Gastroesophageal sphincter (tissue), 4 donors: Measurements from ENCODE around the gene SMDT1. TPM values are rescaled to one million over a fixed set of nuclear protein-coding genes. Genes with fewer than 3 reads are reported as not detected.
"Not testable (repeated sequence)": the region's sequence is repeated elsewhere in the genome, so short reads cannot be mapped to it uniquely, and the experiment has no call there.

Source experiments
- ATAC-seq: fragments of 150-250 bp; one replicate; pipeline ENCODE4 v1.9.1; 2016; ENCODE audit warnings: mild to moderate bottlenecking, moderate library complexity
- H3K27ac ChIP-seq, 4 donors: fragments of 200-600 bp; sonication (generic) in 3 of 4; 1 replicate in 3 of 4; 2 replicates in 1 of 4; pipeline ENCODE4 v1.5.1; 2016 to 2019
- H3K27me3 ChIP-seq: fragments of 200-600 bp; sonication (generic); one replicate; pipeline ENCODE4 v1.5.1; 2019
- H3K36me3 ChIP-seq, 2 donors: fragments of 200-600 bp; sonication (generic); one replicate each; pipeline ENCODE4 v1.5.1; 2019; ENCODE audit warnings: control low read depth in 1 of 2
- H3K4me1 ChIP-seq, 3 donors: fragments of 200-600 bp; sonication (generic); 1 replicate in 2 of 3; 2 replicates in 1 of 3; pipeline ENCODE4 v1.5.1; 2016 to 2019; ENCODE audit warnings: control low read depth in 2 of 3
- H3K4me3 ChIP-seq, 2 donors: fragments of 200-600 bp; sonication (generic); one replicate each; pipeline ENCODE4 v1.5.1; 2019; ENCODE audit warnings: mild to moderate bottlenecking in 1 of 2, moderate library complexity in 1 of 2
- H3K9me3 ChIP-seq, 3 donors: fragments of 200-600 bp; sonication (generic); one replicate each; pipeline ENCODE4 v1.5.1; 2017 to 2019; ENCODE audit warnings: control low read depth in 2 of 3
- EP300 ChIP-seq: sonication (generic); formaldehyde crosslinking; IDR thresholded peaks from one replicate; pipeline ENCODE4 v1.6.1; 2017; ENCODE audit warnings: antibody characterized with exemption, mild to moderate bottlenecking
- POLR2A ChIP-seq, 2 donors: fragments of 450-650 bp; IDR thresholded peaks; one replicate each; pipeline ENCODE4 v1.6.1; 2017; ENCODE audit warnings: antibody characterized with exemption in 2 of 2, mild to moderate bottlenecking in 2 of 2, moderate library complexity in 1 of 2
- POLR2AphosphoS5 ChIP-seq: sonication (generic); formaldehyde crosslinking; IDR thresholded peaks from one replicate; pipeline ENCODE4 v1.6.1; 2017; ENCODE audit warnings: antibody characterized with exemption
- WGBS, 2 donors: methylation state at CpG; one replicate each; pipeline ENCODE4 v1.1.5; 2018; ENCODE audit warnings: low coverage in 1 of 2; 5-methylcytosine and 5-hydroxymethylcytosine counted together
- total RNA-seq, 4 donors: library from RNA; depleted of rRNA; stranded (reverse); fragments of >200 nt; gene quantifications; one replicate each; pipeline ENCODE4 v1.1.0, GENCODE V29; 2016
- TF ChIP-seq, protein P1 (sequence below), 4 experiments: fragments of 200-600 bp in 2 of 4; fragments of 450-650 bp in 2 of 4; sonication (generic) in 1 of 4; IDR thresholded peaks; one replicate each; pipeline ENCODE4 v1.5.1; 2017 to 2019; ENCODE audit warnings: antibody characterized with exemption in 4 of 4, mild to moderate bottlenecking in 2 of 4, moderate library complexity in 2 of 4

The SMDT1 gene
- total RNA-seq, 4 donors from 2014 or later, result 8.6 to 22.4 (median 19.4) TPM

DNA sequence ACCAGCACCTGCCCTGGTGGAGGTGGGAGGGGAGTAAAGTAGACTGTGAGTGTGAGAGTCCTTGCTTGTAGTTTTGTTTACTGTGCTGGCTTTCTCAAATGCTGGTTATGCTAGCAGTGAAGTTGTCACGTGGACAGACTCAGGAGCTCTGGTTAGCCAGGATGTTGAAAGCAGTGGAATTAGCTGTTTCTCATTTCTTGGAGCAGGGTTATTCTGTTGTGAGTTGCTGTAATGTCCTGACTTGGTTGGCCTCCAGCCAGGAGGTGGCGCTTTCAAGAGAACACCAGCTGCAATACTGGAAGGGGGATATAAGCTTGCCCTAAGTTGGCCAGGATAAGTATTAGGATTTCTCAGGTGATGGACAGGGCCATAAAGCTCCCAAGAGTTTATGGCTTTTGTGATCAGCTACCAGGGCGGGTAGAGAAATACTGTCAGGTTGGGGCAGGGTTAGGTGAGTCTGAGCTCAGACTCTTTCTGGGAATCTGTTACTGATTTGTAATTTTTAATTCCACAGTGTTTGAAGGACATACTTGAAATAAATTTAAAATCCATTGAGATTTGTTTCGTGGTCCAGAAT, 37.4 kb downstream of the SMDT1 start:
- WGBS, 2 donors, result 92 to 100% methylated on average over 1 to 3 of the region's 4 CpGs
- Histone ChIP-seq H3K27me3 (no peaks in the 10 kb centered on the region), H3K27ac (no peak overlapping the region), H3K4me1 (no peaks in the 10 kb centered on the region), H3K9me3 (peaks cover 0 to 11% (median 0%) of the 10 kb centered on the region in 3 donors), H3K36me3 (no peaks in the 10 kb centered on the region), H3K4me3 (no peak overlapping the region)
- ATAC-seq, result no peak
- TF ChIP-seq EP300, result no peak
- TF ChIP-seq POLR2AphosphoS5, result no peak
- TF ChIP-seq, protein P1, sequence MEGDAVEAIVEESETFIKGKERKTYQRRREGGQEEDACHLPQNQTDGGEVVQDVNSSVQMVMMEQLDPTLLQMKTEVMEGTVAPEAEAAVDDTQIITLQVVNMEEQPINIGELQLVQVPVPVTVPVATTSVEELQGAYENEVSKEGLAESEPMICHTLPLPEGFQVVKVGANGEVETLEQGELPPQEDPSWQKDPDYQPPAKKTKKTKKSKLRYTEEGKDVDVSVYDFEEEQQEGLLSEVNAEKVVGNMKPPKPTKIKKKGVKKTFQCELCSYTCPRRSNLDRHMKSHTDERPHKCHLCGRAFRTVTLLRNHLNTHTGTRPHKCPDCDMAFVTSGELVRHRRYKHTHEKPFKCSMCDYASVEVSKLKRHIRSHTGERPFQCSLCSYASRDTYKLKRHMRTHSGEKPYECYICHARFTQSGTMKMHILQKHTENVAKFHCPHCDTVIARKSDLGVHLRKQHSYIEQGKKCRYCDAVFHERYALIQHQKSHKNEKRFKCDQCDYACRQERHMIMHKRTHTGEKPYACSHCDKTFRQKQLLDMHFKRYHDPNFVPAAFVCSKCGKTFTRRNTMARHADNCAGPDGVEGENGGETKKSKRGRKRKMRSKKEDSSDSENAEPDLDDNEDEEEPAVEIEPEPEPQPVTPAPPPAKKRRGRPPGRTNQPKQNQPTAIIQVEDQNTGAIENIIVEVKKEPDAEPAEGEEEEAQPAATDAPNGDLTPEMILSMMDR (IDR thresholded peaks at IDR 0.05), result no peak
- no peak for TF ChIP-seq POLR2A (IDR thresholded peaks at IDR 0.05)

DNA sequence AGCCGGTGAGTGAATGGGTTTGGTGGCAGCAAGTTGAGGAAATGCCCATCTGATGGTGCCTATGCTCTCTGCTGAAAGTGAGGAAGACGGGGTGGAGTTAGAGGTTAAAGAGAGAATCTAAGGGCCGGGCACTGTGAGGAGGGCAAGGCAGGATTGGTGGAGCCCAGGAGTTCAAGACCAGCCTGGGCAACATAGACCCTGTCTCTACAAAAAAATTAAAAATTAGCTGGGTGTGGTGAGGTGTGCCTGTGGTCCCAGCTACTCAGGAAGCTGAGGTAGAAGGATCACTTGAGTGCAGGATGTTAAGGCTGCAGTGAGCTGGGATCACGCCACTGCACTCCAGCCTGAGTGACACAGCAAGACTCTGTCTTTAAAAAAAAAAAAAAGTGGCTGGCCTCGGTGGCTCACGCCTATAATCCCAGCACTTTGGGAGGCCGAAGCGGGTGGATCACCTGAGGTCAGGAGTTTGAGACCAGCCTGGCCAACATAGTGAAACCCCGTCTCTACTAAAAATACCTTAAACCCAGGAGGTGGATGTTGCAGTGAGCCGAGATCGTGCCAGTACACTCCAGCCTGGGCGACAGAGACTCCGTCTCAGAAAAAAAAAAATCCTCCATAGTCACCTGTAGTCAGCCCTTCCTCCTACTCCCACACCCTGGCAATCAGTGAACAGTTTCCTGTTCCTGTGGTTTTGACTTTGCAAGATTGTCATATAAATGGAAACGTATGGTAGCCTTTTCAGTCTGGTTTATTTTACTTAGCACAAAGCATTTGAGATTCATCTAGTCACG, 40.9 kb downstream of the SMDT1 start:
- not testable (repeated sequence) for ATAC-seq, H3K4me1 ChIP-seq, H3K4me3 ChIP-seq, H3K27ac ChIP-seq, H3K36me3 ChIP-seq, H3K27me3 ChIP-seq, H3K9me3 ChIP-seq
- 63 to 74% methylated on average over 9 to 13 of the region's 15 CpGs for WGBS, 2 donors

DNA sequence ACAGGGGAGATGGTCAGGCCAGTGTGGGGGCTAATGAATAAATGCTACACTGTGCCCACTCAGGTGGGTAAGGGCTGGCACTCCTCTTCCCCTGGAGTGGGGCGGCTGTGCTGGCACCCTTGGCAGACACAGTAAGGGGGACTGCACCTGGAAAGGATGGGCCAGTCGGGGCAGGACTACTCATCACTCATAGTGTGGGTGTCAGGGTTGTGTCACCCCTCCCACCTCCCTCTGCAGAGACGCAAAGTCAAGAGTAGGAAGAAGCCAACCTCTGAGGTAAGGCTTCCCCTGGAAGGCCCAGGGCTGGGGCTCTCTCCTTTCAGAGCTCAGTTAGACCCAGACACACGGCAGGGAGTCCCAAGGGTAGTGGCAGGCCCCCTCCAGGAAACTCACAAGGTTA, 44.0 kb downstream of the SMDT1 start:
- not testable (repeated sequence) for H3K27ac ChIP-seq, ATAC-seq, H3K36me3 ChIP-seq, H3K9me3 ChIP-seq, H3K27me3 ChIP-seq, H3K4me1 ChIP-seq, H3K4me3 ChIP-seq
- no CpG with 5 or more reads among the region's 4 CpGs for WGBS, 2 donors

DNA sequence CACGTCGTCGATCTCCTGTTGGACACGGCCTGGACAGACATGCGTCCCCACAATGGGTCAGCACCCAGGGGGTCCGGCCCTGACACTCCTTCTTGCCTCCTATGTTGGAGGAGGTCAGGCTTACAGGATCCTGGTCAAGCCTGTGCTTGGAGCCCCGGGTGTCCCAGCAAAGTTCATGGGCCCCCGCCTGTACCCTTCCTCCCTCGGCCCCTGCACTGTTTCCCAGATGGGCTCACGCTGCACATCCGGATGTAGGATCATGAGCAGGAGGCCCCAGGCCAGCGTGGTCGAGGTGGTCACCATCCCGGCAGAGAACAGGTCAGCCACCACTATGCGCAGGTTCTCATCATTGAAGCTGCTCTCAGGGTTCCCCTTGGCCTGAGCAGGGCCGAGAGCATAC, 48.1 kb downstream of the SMDT1 start:
- TF ChIP-seq POLR2A (IDR thresholded peaks at IDR 0.05) (no peak), POLR2AphosphoS5 (no peak), EP300 (no peak)
- TF ChIP-seq, protein P1 (IDR thresholded peaks at IDR 0.05), result no peak
- no peak for ATAC-seq
- Histone ChIP-seq H3K4me3 (no peak overlapping the region), H3K27me3 (no peaks in the 10 kb centered on the region), H3K36me3 (peaks cover 0 to 4% of the 10 kb centered on the region in 2 donors), H3K27ac (no peak overlapping the region), H3K4me1 (no peaks in the 10 kb centered on the region), H3K9me3 (no peaks in the 10 kb centered on the region)
- 82 to 83% methylated on average over 1 to 3 of the region's 16 CpGs for WGBS, 2 donors

DNA sequence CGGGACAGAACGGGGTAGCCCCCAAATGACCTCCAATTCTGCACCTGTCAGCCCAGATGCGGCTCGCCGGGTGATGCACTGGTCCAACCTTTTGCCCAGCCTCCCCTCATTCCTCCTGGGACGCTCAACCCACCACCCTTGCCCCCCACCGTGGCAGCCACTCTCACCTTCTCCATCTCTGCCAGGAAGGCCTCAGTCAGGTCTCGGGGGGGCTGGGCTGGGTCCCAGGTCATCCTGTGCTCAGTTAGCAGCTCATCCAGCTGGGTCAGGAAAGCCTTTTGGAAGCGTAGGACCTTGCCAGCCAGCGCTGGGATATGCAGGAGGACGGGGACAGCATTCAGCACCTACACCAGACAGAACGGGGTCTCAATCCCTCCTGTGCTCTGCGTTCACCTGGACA, 48.5 kb downstream of the SMDT1 start:
- not testable (repeated sequence) for ATAC-seq, H3K9me3 ChIP-seq, H3K4me1 ChIP-seq, H3K36me3 ChIP-seq, H3K27ac ChIP-seq, H3K27me3 ChIP-seq, H3K4me3 ChIP-seq
- 80 to 100% methylated on average over 2 to 5 of the region's 13 CpGs for WGBS, 2 donors

DNA sequence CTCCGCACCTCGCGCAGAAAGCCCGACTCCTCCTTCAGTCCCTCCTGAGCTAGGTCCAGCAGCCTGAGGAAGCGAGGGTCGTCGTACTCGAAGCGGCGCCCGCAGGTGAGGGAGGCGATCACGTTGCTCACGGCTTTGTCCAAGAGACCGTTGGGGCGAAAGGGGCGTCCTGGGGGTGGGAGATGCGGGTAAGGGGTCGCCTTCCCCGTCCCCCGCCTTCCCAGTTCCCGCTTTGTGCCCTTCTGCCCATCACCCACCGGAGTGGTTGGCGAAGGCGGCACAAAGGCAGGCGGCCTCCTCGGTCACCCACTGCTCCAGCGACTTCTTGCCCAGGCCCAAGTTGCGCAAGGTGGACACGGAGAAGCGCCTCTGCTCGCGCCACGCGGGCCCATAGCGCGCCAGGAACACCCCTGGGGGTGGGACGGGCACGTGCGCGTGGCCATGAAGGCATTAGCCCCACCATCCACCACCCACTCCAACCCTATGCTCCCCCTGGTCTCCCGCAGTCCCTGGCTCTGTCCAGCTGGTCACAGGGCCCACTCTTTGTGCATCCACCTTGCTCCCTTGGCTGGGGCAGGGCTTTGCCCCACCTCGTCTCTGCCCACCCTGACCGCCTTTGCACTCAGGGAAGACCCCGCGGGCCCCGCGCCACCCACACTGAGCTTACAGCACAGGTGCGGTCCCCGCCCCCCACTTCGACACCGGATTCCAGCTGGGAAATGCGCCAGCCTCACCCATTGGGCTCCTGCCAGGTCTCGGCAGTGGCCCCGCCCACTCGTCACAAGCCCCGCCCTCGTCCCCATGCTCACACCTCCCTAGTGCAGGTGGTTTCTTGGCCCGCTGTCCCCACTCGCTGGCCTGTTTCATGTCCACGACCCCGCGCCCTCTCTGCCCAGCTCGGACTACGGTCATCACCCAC, 49.5 kb downstream of the SMDT1 start:
- not testable (repeated sequence) for H3K4me1 ChIP-seq, H3K4me3 ChIP-seq, H3K27ac ChIP-seq, H3K27me3 ChIP-seq, H3K9me3 ChIP-seq, H3K36me3 ChIP-seq, ATAC-seq
- WGBS, 2 donors, result 67% methylated on average over 5 of the region's 65 CpGs; no CpG with 5 or more reads in 1 of the 2 donors

DNA sequence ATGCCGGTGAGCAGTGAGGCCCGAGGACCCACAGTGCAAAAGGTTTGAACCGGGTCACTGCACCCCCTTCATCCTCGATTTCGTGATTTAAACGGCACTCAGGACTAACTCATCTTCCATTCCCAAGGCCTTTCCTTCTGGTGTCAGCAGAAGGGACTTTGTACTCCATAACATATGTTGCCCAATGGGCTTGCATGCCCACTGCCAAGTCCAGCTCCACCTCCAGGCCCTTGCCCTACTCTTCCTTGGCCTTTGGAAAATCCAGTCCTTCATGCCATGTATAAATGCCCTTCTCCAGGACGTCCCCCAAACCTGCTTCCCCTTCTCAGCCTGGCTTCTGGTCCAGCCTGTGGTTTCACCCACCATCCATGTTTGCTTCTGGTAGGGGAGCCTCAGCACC, 50.7 kb downstream of the SMDT1 start:
- WGBS, 2 donors, result 0% methylated on average over 1 of the region's 7 CpGs; no CpG with 5 or more reads in 1 of the 2 donors
- H3K27ac ChIP-seq, H3K36me3 ChIP-seq, H3K9me3 ChIP-seq, ATAC-seq, H3K4me1 ChIP-seq, H3K27me3 ChIP-seq, H3K4me3 ChIP-seq: not testable (repeated sequence)

DNA sequence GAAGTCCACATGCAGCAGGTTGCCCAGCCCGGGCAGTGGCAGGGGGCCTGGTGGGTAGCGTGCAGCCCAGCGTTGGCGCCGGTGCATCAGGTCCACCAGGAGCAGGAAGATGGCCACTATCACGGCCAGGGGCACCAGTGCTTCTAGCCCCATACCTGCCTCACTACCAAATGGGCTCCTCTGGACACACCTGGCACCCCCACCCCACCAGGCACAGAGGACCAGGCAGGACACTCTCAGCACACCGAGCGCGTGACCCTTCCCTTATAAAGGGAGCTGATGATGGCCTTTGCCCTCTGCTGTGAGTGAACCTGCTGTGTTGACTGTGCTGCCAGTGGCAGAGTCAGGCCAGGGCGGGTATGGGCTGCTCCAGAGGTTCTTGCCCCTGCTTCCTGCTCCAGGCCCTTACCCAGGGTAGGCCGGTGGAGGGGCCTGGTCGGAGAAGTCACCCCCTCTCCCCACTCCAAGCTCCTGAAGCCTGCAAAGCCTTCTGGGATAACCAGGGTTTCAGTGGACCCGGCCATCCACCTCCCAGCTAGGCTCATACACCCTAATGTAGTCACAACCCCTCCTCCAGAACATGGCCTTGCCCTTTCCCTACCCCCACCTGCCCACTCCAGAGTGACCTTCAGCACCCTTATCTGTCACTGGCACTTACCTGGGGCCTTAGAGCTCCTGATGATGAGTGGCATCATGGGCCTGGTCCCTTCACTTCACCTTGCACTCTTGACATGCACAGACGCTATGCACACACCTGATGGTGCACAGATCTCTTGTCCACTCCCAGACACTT, 51.3 kb downstream of the SMDT1 start, which contains the start of gene CYP2D6:
Gene CYP2D6 (minus strand): TSS at position 172 of the 793 bp plus-strand sequence. CDS start 19 bp downstream, at position 153.
- H3K4me1 ChIP-seq, H3K9me3 ChIP-seq, ATAC-seq, H3K27ac ChIP-seq, H3K36me3 ChIP-seq, H3K4me3 ChIP-seq, H3K27me3 ChIP-seq: not testable (repeated sequence)
- WGBS, 2 donors, result 90 to 100% methylated on average over 1 to 4 of the region's 14 CpGs
